Transverse colon (tissue), 4 donors: ENCODE data around the gene CPA1.

Source experiments
- CTCF ChIP-seq, 5 experiments: fragments of 200-600 bp in 3 of 5; fragments of 450-650 bp in 2 of 5; sonication (generic) in 3 of 5; IDR thresholded peaks; 1 replicate in 2 of 5; 2 replicates in 3 of 5; pipeline ENCODE4 v1.5.1; 2016 to 2017; ENCODE audit warnings: antibody characterized with exemption in 5 of 5, inconsistent platforms in 3 of 5, mild to moderate bottlenecking in 2 of 5, moderate library complexity in 1 of 5
- EP300 ChIP-seq: sonication (generic); formaldehyde crosslinking; IDR thresholded peaks from one replicate; pipeline ENCODE4 v1.6.1; 2017; ENCODE audit warnings: antibody characterized with exemption, low read depth
- POLR2A ChIP-seq: fragments of 450-650 bp; IDR thresholded peaks from one replicate; pipeline ENCODE4 v1.6.1; 2016; ENCODE audit warnings: antibody characterized with exemption, mild to moderate bottlenecking, moderate library complexity
- POLR2AphosphoS5 ChIP-seq, 3 donors: sonication (generic); formaldehyde crosslinking; IDR thresholded peaks; one replicate each; pipeline ENCODE4 v1.6.1; 2016; ENCODE audit warnings: antibody characterized with exemption in 3 of 3

GRCh38 chr7:130426564-130426963, 46.3 kb downstream of the CPA1 start:
- no peak for TF ChIP-seq CTCF (IDR thresholded peaks at IDR 0.05)
- no peak for TF ChIP-seq POLR2AphosphoS5 (IDR thresholded peaks at IDR 0.05)
- no peak for TF ChIP-seq EP300
- no peak for TF ChIP-seq POLR2A
